Osteocyte (in vitro differentiated cells): ENCODE data around the gene PSMD10. TPM values are rescaled to one million over a fixed set of nuclear protein-coding genes. Genes with fewer than 3 reads are reported as not detected.

Experiments used
- DNase-seq: peaks from one replicate; pipeline ENCODE4 v3.0.0; 2021; ENCODE audit warnings: mixed read lengths; ENCODE audit not compliant: unreplicated experiment; ENCODE audit errors: extremely low spot score
- H3K27ac Mint-ChIP-seq: one replicate; pipeline ENCODE4 v1.8.0; 2021; ENCODE audit warnings: mild to moderate bottlenecking, mixed read lengths; ENCODE audit not compliant: unreplicated experiment
- H3K27me3 Mint-ChIP-seq: one replicate; pipeline ENCODE4 v1.8.0; 2021; ENCODE audit warnings: mixed read lengths; ENCODE audit not compliant: unreplicated experiment
- H3K36me3 Mint-ChIP-seq: one replicate; pipeline ENCODE4 v1.8.0; 2021; ENCODE audit warnings: mixed read lengths; ENCODE audit not compliant: unreplicated experiment
- H3K4me1 Mint-ChIP-seq: one replicate; pipeline ENCODE4 v1.8.0; 2021; ENCODE audit warnings: mixed read lengths; ENCODE audit not compliant: unreplicated experiment
- H3K4me3 Mint-ChIP-seq: one replicate; pipeline ENCODE4 v1.8.0; 2021; ENCODE audit warnings: mild to moderate bottlenecking, moderate library complexity, mixed read lengths; ENCODE audit not compliant: unreplicated experiment
- H3K9me3 Mint-ChIP-seq: one replicate; pipeline ENCODE4 v1.8.0; 2021; ENCODE audit warnings: mixed read lengths; ENCODE audit not compliant: unreplicated experiment
- CTCF ChIP-seq: fragments of 200-600 bp; sonication (generic); IDR thresholded peaks from 2 replicates; pipeline ENCODE4 v1.5.0; 2021; ENCODE audit warnings: antibody characterized with exemption, mild to moderate bottlenecking, moderate library complexity
- long read RNA-seq: library from polyadenylated mRNA; unstranded; transcript quantifications from one replicate; pipeline ENCODE4 v2.0.0, GENCODE V29; 2021
- total RNA-seq: library from RNA; stranded (reverse); gene quantifications from 2 replicates; pipeline ENCODE4 v1.2.1, GENCODE V29; 2021

Gene PSMD10
- total RNA-seq = 80.1 and 81.7 TPM in 2 replicates
- long read RNA-seq, transcript PSMD10-204 (5 exons, 768 nt) = minor isoform, 27 of 326 reads
- long read RNA-seq, transcript PSMD10-201 (5 exons, 1,546 nt) = major isoform, 291 of 326 reads
- long read RNA-seq, partial matches to known transcripts = 1 of 326 reads
- long read RNA-seq, other reads (novel, unspliced or antisense) = 7 of 326 reads

GRCh38 chrX:108091264-108091877 is at the start of gene PSMD10, which contains the start of gene ATG4A:
TSS of gene PSMD10 (minus strand) at chrX:108091542. CDS start at chrX:108091520, 22 bp downstream.
TSS of gene ATG4A (plus strand) at chrX:108091778. CDS start at chrX:108091827, 49 bp downstream.
- Mint-ChIP-seq H3K27me3 (no peaks in the 10 kb centered on the region), H3K4me1 (peaks cover 13% of the 10 kb centered on the region), H3K9me3 (no peaks in the 10 kb centered on the region), H3K36me3 (peaks cover 11% of the 10 kb centered on the region), H3K4me3 (no peak within 1 kb of the TSS), H3K27ac (no peak within 1 kb of the TSS)
- TF ChIP-seq CTCF = peak; percentile 10
- peak; percentile 99 for DNase-seq

- Mint-ChIP-seq H3K36me3 (peaks cover 40% of the 10 kb centered on the region), H3K27ac (no peak overlapping the region), H3K9me3 (no peaks in the 10 kb centered on the region), H3K4me3 (no peak overlapping the region), H3K4me1 (no peaks in the 10 kb centered on the region), H3K27me3 (no peaks in the 10 kb centered on the region)
- TF ChIP-seq CTCF = peak; percentile 51
- DNase-seq = no peak
Observed at GRCh38 chrX:108138814-108139702, 47.7 kb upstream of the PSMD10 start.

GRCh38 chrX:108134724-108135123 is 43.4 kb upstream of the PSMD10 start:
- Mint-ChIP-seq H3K4me3 (no peak overlapping the region), H3K27ac (no peak overlapping the region), H3K27me3 (no peaks in the 10 kb centered on the region), H3K4me1 (no peaks in the 10 kb centered on the region), H3K36me3 (peaks cover 45% of the 10 kb centered on the region), H3K9me3 (no peaks in the 10 kb centered on the region)
- DNase-seq = no peak
- TF ChIP-seq CTCF = no peak

GRCh38 chrX:108132876-108133275 is 41.5 kb upstream of the PSMD10 start:
- Mint-ChIP-seq H3K27me3 (no peaks in the 10 kb centered on the region), H3K4me1 (no peaks in the 10 kb centered on the region), H3K36me3 (peaks cover 40% of the 10 kb centered on the region), H3K27ac (no peak overlapping the region), H3K4me3 (no peak overlapping the region), H3K9me3 (no peaks in the 10 kb centered on the region)
- no peak for TF ChIP-seq CTCF
- no peak for DNase-seq

- H3K9me3 Mint-ChIP-seq = no peaks in the 10 kb centered on the region
- H3K4me3 Mint-ChIP-seq = no peak overlapping the region
- H3K27ac Mint-ChIP-seq = no peak overlapping the region
- H3K36me3 Mint-ChIP-seq = peaks cover 44% of the 10 kb centered on the region
- no peaks in the 10 kb centered on the region for H3K4me1 Mint-ChIP-seq
- no peak for TF ChIP-seq CTCF
- no peaks in the 10 kb centered on the region for H3K27me3 Mint-ChIP-seq
- DNase-seq = no peak
Observed at GRCh38 chrX:108132034-108132433, 40.7 kb upstream of the PSMD10 start.
